Calu3 (cell line): ENCODE results near the gene DPP6. TPM values are rescaled to one million over a fixed set of nuclear protein-coding genes. Genes with fewer than 3 reads are reported as not detected.

ENCODE experiments used
- BruUV-seq: library from RNA; stranded (reverse); fragments of 400-500 nt; replicated peaks from 2 replicates; lab custom pipeline; 2021; lab: Mats Ljungman, UMichigan
- CTCF ChIA-PET: fragments of 300-600 bp; sonication (Branson Sonifier 250); formaldehyde crosslinking; loops from one replicate; lab custom pipeline; 2022; ENCODE audit warnings: antibody characterized with exemption; lab: Charles Lee
- DNase-seq: peaks from one replicate; pipeline ENCODE4 v3.0.0; 2022
- H3K27ac Mint-ChIP-seq: one replicate; pipeline ENCODE4 v1.8.0; 2022; ENCODE audit warnings: mixed read lengths; ENCODE audit not compliant: unreplicated experiment
- H3K27me3 Mint-ChIP-seq: one replicate; pipeline ENCODE4 v1.8.0; 2022; ENCODE audit warnings: mixed read lengths; ENCODE audit not compliant: unreplicated experiment
- H3K36me3 Mint-ChIP-seq: one replicate; pipeline ENCODE4 v1.8.0; 2022; ENCODE audit warnings: mild to moderate bottlenecking, moderate library complexity, mixed read lengths; ENCODE audit not compliant: insufficient read depth, unreplicated experiment
- H3K4me1 Mint-ChIP-seq: one replicate; pipeline ENCODE4 v1.8.0; 2022; ENCODE audit warnings: mild to moderate bottlenecking, low read depth, mixed read lengths; ENCODE audit not compliant: unreplicated experiment
- H3K4me3 Mint-ChIP-seq: one replicate; pipeline ENCODE4 v1.8.0; 2022; ENCODE audit warnings: mild to moderate bottlenecking, low read depth, moderate library complexity, mixed read lengths; ENCODE audit not compliant: unreplicated experiment
- H3K9me3 Mint-ChIP-seq: one replicate; pipeline ENCODE4 v1.8.0; 2022; ENCODE audit warnings: low read depth, mixed read lengths; ENCODE audit not compliant: unreplicated experiment
- CTCF ChIP-seq: fragments of 200-600 bp; IDR thresholded peaks from one replicate; pipeline ENCODE4 v1.8.0; 2022; ENCODE audit warnings: antibody characterized with exemption; ENCODE audit not compliant: unreplicated experiment
- intact Hi-C: fragments of 100-400 bp; cut with micrococcal nuclease; formaldehyde crosslinking; loops from one replicate; pipeline ENCODE4 v1.10.0; 2022; ENCODE audit not compliant: unreplicated experiment
- total RNA-seq: library from RNA; stranded (reverse); gene quantifications from 2 replicates; pipeline ENCODE4 v1.2.3, GENCODE V29; 2022

Gene DPP6
- total RNA-seq, 1 experiment from 2014 or later, result not detected

DNA sequence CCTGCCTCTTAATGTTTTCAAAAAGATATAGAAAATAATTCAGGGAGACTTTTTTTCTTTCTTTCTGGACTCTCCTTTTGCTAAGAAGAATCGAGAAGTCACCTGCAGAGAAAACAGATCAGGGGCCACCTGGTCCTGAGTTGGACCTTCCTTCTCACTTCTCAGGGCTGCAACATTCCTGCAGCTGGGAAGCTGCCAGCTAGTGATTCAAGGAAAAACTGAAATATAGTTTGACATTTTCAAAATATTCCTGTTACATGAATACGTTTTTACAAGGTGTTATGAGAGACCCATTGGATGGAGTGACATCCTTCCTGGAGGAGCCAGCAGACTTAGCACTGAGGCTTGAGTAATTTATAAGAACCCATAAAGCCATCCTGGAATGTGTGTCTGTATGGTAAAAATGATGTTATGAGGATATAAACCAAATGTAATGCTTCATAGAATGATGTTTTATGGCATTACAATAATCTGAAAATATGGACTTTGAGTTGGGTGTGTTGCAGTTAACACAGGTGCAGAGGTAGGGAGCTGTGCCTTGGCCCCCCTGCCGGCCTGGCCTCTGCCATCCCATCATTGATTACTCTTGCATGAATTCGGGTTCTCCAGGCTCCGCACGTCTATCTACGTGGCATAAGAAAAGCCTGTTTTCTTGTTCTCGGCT is 801.0 kb downstream of the DPP6 start:
- TF ChIP-seq CTCF, result no peak
- no TSS peak for BruUV-seq
- H3K4me3 Mint-ChIP-seq, result no peak overlapping the region
- no peaks in the 10 kb centered on the region for H3K4me1 Mint-ChIP-seq
- CTCF ChIA-PET, result no interaction called here
- H3K36me3 Mint-ChIP-seq, result no peaks in the 10 kb centered on the region
- H3K27me3 Mint-ChIP-seq, result no peaks in the 10 kb centered on the region
- H3K9me3 Mint-ChIP-seq, result peaks cover 12% of the 10 kb centered on the region
- H3K27ac Mint-ChIP-seq, result no peak overlapping the region
- intact Hi-C loops, result no loop called here
- no peak for DNase-seq

DNA sequence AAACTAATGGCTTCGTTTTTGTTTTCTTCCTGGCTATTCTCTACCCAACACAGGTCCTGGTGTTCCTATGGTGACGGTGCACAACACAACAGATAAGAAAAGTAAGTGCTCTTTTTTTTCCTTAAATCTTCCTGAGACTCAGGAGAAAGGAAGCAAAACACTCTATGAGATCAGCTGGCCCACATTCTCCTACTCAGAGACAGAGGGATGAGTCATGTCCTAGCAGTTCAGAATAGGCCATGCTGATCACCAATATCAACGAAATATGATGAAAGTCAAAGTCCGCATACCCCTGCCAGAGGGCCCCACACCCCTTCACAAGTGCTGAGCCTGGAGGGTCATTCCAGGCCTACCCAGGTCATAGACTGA is 801.5 kb downstream of the DPP6 start:
- TF ChIP-seq CTCF, result no peak
- intact Hi-C loops, result no loop called here
- Mint-ChIP-seq H3K4me1 (no peaks in the 10 kb centered on the region), H3K36me3 (no peaks in the 10 kb centered on the region), H3K27ac (no peak overlapping the region), H3K9me3 (peaks cover 12% of the 10 kb centered on the region), H3K4me3 (no peak overlapping the region), H3K27me3 (no peaks in the 10 kb centered on the region)
- CTCF ChIA-PET, result no interaction called here
- BruUV-seq, result no TSS peak
- no peak for DNase-seq

DNA sequence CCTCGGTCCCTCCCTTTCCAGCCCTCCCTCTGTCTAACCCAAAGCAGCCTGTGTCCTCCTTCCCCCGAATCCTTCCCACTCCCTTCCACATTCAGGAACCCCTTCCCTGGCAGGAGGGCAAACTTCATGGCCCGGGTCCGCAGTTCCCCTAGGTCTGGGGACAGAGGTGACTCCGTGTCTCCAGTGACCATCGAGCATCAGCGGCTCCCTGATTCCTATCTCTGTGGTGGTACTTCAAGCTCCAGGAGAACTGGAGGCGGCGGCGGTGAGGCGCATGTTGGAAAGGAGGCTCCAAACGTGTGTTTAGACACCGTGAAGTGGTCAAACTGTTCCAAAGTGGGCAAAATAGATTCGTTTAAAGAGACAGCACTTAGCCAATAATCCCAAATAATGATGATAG is 802.6 kb downstream of the DPP6 start:
- H3K4me3 Mint-ChIP-seq, result no peak overlapping the region
- no peak for DNase-seq
- H3K27ac Mint-ChIP-seq, result no peak overlapping the region
- CTCF ChIA-PET, result no interaction called here
- no peaks in the 10 kb centered on the region for H3K27me3 Mint-ChIP-seq
- intact Hi-C loops, result no loop called here
- no peak for TF ChIP-seq CTCF
- BruUV-seq, result no TSS peak
- peaks cover 12% of the 10 kb centered on the region for H3K9me3 Mint-ChIP-seq
- H3K4me1 Mint-ChIP-seq, result no peaks in the 10 kb centered on the region
- no peaks in the 10 kb centered on the region for H3K36me3 Mint-ChIP-seq

GRCh38 chr7:154855366-154855765 is 803.2 kb downstream of the DPP6 start:
- H3K9me3 Mint-ChIP-seq, result peaks cover 12% of the 10 kb centered on the region
- TF ChIP-seq CTCF, result no peak
- no peak for DNase-seq
- H3K27me3 Mint-ChIP-seq, result no peaks in the 10 kb centered on the region
- no peaks in the 10 kb centered on the region for H3K36me3 Mint-ChIP-seq
- H3K4me3 Mint-ChIP-seq, result no peak overlapping the region
- H3K27ac Mint-ChIP-seq, result no peak overlapping the region
- no TSS peak for BruUV-seq
- intact Hi-C loops, result no loop called here
- no peaks in the 10 kb centered on the region for H3K4me1 Mint-ChIP-seq
- CTCF ChIA-PET, result no interaction called here
